ENCODE measurements around the gene ZFYVE28. TPM values are rescaled to one million over a fixed set of nuclear protein-coding genes. Genes with fewer than 3 reads are reported as not detected.

The ZFYVE28 gene
- polyA plus RNA-seq, 1 of the 3 experiments (the other 2 are of a cell fraction): 3.2 TPM

DNA sequence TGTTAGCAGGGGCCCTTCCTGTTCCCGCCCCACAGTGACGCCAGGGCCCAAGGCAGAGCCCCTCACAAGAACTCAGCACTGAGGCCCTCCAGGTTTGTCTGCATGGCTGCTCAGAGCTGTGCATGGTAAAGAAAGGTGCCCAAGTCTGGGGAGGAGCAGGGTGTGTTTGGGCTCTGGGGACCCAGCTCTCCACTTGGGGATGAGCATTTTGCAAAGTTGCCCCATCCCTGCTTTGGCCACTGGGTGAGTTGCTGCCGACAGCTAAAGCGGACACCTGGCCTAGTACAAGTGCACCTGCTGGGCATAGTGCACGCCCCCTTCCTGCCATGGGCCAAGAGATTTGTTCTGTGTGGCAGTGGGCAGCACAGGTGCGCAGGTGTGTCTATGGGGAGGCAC lies 154.5 kb downstream of the ZFYVE28 start:
- H3K27me3 ChIP-seq (ENCODE audit: insufficient read depth): no peaks in the 10 kb centered on the region
- H3K27ac ChIP-seq (ENCODE audit: low read depth in 2 of 2, low read length in 1 of 2): no peak overlapping the region; a peak in 1 of 4 replicates
- H3K36me3 ChIP-seq (replicated peaks in 1 of 2; ENCODE audit: control insufficient read depth in 1 of 2, insufficient read depth in 2 of 2, low read length in 1 of 2): peaks cover 0 to 6% of the 10 kb centered on the region in 2 experiments
- peaks cover 5 to 56% of the 10 kb centered on the region in 2 experiments; a peak in 2 of 4 replicates for H3K4me1 ChIP-seq (ENCODE audit: control insufficient read depth in 1 of 2, insufficient read depth in 2 of 2, low read depth in 1 of 2, low read length in 1 of 2)
- TF ChIP-seq, protein P1, sequence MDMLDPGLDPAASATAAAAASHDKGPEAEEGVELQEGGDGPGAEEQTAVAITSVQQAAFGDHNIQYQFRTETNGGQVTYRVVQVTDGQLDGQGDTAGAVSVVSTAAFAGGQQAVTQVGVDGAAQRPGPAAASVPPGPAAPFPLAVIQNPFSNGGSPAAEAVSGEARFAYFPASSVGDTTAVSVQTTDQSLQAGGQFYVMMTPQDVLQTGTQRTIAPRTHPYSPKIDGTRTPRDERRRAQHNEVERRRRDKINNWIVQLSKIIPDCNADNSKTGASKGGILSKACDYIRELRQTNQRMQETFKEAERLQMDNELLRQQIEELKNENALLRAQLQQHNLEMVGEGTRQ (IDR thresholded peaks at IDR 0.05; ENCODE audit: borderline replicate concordance, low read depth, low read length): no peak
- TF ChIP-seq, protein P2, sequence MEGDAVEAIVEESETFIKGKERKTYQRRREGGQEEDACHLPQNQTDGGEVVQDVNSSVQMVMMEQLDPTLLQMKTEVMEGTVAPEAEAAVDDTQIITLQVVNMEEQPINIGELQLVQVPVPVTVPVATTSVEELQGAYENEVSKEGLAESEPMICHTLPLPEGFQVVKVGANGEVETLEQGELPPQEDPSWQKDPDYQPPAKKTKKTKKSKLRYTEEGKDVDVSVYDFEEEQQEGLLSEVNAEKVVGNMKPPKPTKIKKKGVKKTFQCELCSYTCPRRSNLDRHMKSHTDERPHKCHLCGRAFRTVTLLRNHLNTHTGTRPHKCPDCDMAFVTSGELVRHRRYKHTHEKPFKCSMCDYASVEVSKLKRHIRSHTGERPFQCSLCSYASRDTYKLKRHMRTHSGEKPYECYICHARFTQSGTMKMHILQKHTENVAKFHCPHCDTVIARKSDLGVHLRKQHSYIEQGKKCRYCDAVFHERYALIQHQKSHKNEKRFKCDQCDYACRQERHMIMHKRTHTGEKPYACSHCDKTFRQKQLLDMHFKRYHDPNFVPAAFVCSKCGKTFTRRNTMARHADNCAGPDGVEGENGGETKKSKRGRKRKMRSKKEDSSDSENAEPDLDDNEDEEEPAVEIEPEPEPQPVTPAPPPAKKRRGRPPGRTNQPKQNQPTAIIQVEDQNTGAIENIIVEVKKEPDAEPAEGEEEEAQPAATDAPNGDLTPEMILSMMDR (IDR thresholded peaks at IDR 0.05): no peak
- TF ChIP-seq TAF1 (IDR thresholded peaks at IDR 0.05; ENCODE audit: borderline replicate concordance, low read depth, low read length) (no peak), RCOR1 (IDR thresholded peaks at IDR 0.05; ENCODE audit: low read length) (no peak), EZH2phosphoT487 (IDR thresholded peaks at IDR 0.05; ENCODE audit: borderline replicate concordance, low read depth) (no peak), NRF1 (IDR thresholded peaks at IDR 0.05; ENCODE audit: low read depth, low read length) (no peak), CHD2 (IDR thresholded peaks at IDR 0.05; ENCODE audit: low read length, partially characterized antibody) (no peak), NFIC (IDR thresholded peaks at IDR 0.05; ENCODE audit: borderline replicate concordance) (no peak), POLR2AphosphoS5 (IDR thresholded peaks at IDR 0.05; ENCODE audit: low read depth, low read length) (no peak), ELF1 (IDR thresholded peaks at IDR 0.05) (no peak), GATA2 (CRISPR knock-in tag; IDR thresholded peaks at IDR 0.05) (no peak), GABPA (IDR thresholded peaks at IDR 0.05; ENCODE audit: low read depth) (no peak), FOXJ3 (CRISPR knock-in tag; IDR thresholded peaks at IDR 0.05) (no peak)
- TF ChIP-seq, protein P3, sequence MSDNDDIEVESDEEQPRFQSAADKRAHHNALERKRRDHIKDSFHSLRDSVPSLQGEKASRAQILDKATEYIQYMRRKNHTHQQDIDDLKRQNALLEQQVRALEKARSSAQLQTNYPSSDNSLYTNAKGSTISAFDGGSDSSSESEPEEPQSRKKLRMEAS (IDR thresholded peaks at IDR 0.05; ENCODE audit: low read depth): no peak
- TF ChIP-seq, protein P4, sequence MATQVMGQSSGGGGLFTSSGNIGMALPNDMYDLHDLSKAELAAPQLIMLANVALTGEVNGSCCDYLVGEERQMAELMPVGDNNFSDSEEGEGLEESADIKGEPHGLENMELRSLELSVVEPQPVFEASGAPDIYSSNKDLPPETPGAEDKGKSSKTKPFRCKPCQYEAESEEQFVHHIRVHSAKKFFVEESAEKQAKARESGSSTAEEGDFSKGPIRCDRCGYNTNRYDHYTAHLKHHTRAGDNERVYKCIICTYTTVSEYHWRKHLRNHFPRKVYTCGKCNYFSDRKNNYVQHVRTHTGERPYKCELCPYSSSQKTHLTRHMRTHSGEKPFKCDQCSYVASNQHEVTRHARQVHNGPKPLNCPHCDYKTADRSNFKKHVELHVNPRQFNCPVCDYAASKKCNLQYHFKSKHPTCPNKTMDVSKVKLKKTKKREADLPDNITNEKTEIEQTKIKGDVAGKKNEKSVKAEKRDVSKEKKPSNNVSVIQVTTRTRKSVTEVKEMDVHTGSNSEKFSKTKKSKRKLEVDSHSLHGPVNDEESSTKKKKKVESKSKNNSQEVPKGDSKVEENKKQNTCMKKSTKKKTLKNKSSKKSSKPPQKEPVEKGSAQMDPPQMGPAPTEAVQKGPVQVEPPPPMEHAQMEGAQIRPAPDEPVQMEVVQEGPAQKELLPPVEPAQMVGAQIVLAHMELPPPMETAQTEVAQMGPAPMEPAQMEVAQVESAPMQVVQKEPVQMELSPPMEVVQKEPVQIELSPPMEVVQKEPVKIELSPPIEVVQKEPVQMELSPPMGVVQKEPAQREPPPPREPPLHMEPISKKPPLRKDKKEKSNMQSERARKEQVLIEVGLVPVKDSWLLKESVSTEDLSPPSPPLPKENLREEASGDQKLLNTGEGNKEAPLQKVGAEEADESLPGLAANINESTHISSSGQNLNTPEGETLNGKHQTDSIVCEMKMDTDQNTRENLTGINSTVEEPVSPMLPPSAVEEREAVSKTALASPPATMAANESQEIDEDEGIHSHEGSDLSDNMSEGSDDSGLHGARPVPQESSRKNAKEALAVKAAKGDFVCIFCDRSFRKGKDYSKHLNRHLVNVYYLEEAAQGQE (IDR thresholded peaks at IDR 0.05; ENCODE audit: low read depth, low read length): no peak
- TF ChIP-seq, protein P5, sequence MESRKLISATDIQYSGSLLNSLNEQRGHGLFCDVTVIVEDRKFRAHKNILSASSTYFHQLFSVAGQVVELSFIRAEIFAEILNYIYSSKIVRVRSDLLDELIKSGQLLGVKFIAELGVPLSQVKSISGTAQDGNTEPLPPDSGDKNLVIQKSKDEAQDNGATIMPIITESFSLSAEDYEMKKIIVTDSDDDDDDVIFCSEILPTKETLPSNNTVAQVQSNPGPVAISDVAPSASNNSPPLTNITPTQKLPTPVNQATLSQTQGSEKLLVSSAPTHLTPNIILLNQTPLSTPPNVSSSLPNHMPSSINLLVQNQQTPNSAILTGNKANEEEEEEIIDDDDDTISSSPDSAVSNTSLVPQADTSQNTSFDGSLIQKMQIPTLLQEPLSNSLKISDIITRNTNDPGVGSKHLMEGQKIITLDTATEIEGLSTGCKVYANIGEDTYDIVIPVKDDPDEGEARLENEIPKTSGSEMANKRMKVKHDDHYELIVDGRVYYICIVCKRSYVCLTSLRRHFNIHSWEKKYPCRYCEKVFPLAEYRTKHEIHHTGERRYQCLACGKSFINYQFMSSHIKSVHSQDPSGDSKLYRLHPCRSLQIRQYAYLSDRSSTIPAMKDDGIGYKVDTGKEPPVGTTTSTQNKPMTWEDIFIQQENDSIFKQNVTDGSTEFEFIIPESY (IDR thresholded peaks at IDR 0.05; ENCODE audit: borderline replicate concordance, low read depth): no peak
- TF ChIP-seq, protein P6, sequence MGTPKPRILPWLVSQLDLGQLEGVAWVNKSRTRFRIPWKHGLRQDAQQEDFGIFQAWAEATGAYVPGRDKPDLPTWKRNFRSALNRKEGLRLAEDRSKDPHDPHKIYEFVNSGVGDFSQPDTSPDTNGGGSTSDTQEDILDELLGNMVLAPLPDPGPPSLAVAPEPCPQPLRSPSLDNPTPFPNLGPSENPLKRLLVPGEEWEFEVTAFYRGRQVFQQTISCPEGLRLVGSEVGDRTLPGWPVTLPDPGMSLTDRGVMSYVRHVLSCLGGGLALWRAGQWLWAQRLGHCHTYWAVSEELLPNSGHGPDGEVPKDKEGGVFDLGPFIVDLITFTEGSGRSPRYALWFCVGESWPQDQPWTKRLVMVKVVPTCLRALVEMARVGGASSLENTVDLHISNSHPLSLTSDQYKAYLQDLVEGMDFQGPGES (IDR thresholded peaks at IDR 0.05; ENCODE audit: low read depth, low read length): no peak
- TF ChIP-seq, protein P7, sequence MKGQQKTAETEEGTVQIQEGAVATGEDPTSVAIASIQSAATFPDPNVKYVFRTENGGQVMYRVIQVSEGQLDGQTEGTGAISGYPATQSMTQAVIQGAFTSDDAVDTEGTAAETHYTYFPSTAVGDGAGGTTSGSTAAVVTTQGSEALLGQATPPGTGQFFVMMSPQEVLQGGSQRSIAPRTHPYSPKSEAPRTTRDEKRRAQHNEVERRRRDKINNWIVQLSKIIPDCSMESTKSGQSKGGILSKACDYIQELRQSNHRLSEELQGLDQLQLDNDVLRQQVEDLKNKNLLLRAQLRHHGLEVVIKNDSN (IDR thresholded peaks at IDR 0.05; ENCODE audit: borderline replicate concordance, low read depth): no peak
- peaks cover 17% of the 10 kb centered on the region for H4K20me1 ChIP-seq (ENCODE audit: insufficient read depth)
- no peak for DNase-seq
- H3K79me2 ChIP-seq (ENCODE audit: insufficient read depth): peaks cover 24% of the 10 kb centered on the region
- no peaks in the 10 kb centered on the region for H3F3A ChIP-seq (replicated peaks; ENCODE audit: insufficient read depth)
- no peak overlapping the region for H3K9ac ChIP-seq
- H3K9me3 ChIP-seq: no peaks in the 10 kb centered on the region
- H3K4me3 ChIP-seq (ENCODE audit: low read depth in 2 of 2, low read length in 1 of 2): no peak overlapping the region
- 88% methylated on average over 2 of the region's 6 CpGs for WGBS (ENCODE audit: low lambda C conversion rate)
- H2AFZ ChIP-seq (ENCODE audit: low read depth): no peak overlapping the region
- H3K9me2 ChIP-seq: no peaks in the 10 kb centered on the region
- ChIA-PET CTCF (interaction anchor here (1.3 to 1.5 kb wide), 2 partner anchors 172 to 198 kb away, joined by 3 read pairs; no protein-coding TSS in a partner anchor), POLR2A (no interaction called here)
- H3K4me2 ChIP-seq: no peak overlapping the region

All from SK-N-SH (cell line).